Measurements from ENCODE around the gene ITGA11. TPM values are rescaled to one million over a fixed set of nuclear protein-coding genes. Genes with fewer than 3 reads are reported as not detected.

The ITGA11 gene
- total RNA-seq, 2 experiments from 2014 or later, result under 0.01 TPM; not detected in 1

- Histone ChIP-seq H3K9me3 (ENCODE audit: low read length) (no peaks in the 10 kb centered on the region), H3K9me2 (ENCODE audit: insufficient read depth, low read length) (no peaks in the 10 kb centered on the region), H3K27ac (ENCODE audit: low read depth, low read length, poor library complexity, severe bottlenecking) (no peak overlapping the region), H4K20me1 (ENCODE audit: insufficient read depth, low read length) (no peaks in the 10 kb centered on the region), H3K4me3 (ENCODE audit: low read depth, low read length, poor library complexity, severe bottlenecking) (no peak overlapping the region), H3K79me2 (ENCODE audit: insufficient read depth, low read depth, low read length) (no peaks in the 10 kb centered on the region), H2AFZ (ENCODE audit: low read length) (no peak overlapping the region), H3K4me2 (ENCODE audit: low read length) (no peak overlapping the region), H3K4me1 (ENCODE audit: insufficient read depth, low read length, poor library complexity, severe bottlenecking) (no peaks in the 10 kb centered on the region), H3K36me3 (ENCODE audit: insufficient read depth, low read length) (no peaks in the 10 kb centered on the region)
- intact Hi-C loops (cut with micrococcal nuclease; ENCODE audit: unreplicated experiment), result no loop called here
- peak; percentile 8 for DNase-seq (ENCODE audit: low spot score)
- ChIA-PET CTCF (ENCODE audit: unreplicated experiment) (no interaction called here), POLR2A (interaction anchor here (0.8 kb wide), 1 partner anchor 21 kb away, joined by 11 read pairs; no protein-coding TSS in a partner anchor)
- no TSS peak for BruUV-seq (replicated peaks)
- no peak for TF ChIP-seq EZH2phosphoT487 (IDR thresholded peaks at IDR 0.05; ENCODE audit: borderline replicate concordance, low read depth, low read length)
- TF ChIP-seq CTCF (conservative IDR thresholded peaks at IDR 0.05; ENCODE audit: low read length), result no peak
These were observed 4.6 kb downstream of the ITGA11 start for GRCh38 chr15:68427366-68427765.

GRCh38 chr15:68426116-68426515 lies 5.8 kb downstream of the ITGA11 start:
- DNase-seq (ENCODE audit: low spot score), result no peak
- H3K36me3 ChIP-seq (ENCODE audit: insufficient read depth, low read length), result no peaks in the 10 kb centered on the region
- no peaks in the 10 kb centered on the region for H3K9me2 ChIP-seq (ENCODE audit: insufficient read depth, low read length)
- intact Hi-C loops (cut with micrococcal nuclease; ENCODE audit: unreplicated experiment), result no loop called here
- no peak overlapping the region for H3K4me3 ChIP-seq (ENCODE audit: low read depth, low read length, poor library complexity, severe bottlenecking)
- TF ChIP-seq CTCF (conservative IDR thresholded peaks at IDR 0.05; ENCODE audit: low read length) (no peak), EZH2phosphoT487 (IDR thresholded peaks at IDR 0.05; ENCODE audit: borderline replicate concordance, low read depth, low read length) (no peak)
- H3K4me2 ChIP-seq (ENCODE audit: low read length), result no peak overlapping the region
- no peak overlapping the region for H2AFZ ChIP-seq (ENCODE audit: low read length)
- H3K79me2 ChIP-seq (ENCODE audit: insufficient read depth, low read depth, low read length), result no peaks in the 10 kb centered on the region
- CTCF ChIA-PET (ENCODE audit: unreplicated experiment), result no interaction called here
- no peaks in the 10 kb centered on the region for H3K4me1 ChIP-seq (ENCODE audit: insufficient read depth, low read length, poor library complexity, severe bottlenecking)
- H3K27ac ChIP-seq (ENCODE audit: low read depth, low read length, poor library complexity, severe bottlenecking), result no peak overlapping the region
- POLR2A ChIA-PET, result no interaction called here
- H4K20me1 ChIP-seq (ENCODE audit: insufficient read depth, low read length), result no peaks in the 10 kb centered on the region
- H3K9me3 ChIP-seq (ENCODE audit: low read length), result no peaks in the 10 kb centered on the region
- no TSS peak for BruUV-seq (replicated peaks)

DNA sequence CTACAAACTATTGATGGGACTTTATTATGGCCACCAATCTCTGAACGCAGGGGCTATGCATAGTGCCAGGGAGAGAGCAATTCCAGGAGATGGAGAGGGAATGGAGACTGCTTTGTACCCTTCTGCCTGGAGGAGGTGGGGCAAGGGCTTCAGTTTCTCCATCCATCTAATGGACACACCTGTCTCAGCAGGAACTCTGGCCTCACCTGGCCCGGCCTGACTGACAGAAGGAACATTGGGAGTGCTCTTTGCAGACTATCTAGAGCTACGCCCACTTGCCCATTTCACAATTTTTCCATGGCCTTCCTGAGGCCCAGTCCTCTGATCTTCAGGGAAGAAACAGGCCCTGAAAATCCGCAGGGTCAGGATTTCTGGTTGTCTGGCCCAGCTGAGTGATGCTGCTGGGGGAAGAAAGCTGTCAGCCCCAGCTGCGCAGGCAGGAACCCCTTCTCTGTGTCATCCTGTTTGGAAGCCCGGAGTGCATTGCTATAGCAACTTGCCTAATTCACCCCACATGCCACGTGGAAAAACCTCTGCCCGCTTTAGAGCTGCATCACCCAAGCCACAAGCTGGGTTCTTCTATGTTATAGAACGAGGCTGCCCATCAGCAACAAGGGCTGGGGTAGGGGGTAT lies 6.4 kb downstream of the ITGA11 start:
- ChIA-PET POLR2A (no interaction called here), CTCF (ENCODE audit: unreplicated experiment) (no interaction called here)
- no peaks in the 10 kb centered on the region for H3K9me2 ChIP-seq (ENCODE audit: insufficient read depth, low read length)
- no TSS peak for BruUV-seq (replicated peaks)
- H3K4me2 ChIP-seq (ENCODE audit: low read length), result no peak overlapping the region
- no peaks in the 10 kb centered on the region for H3K79me2 ChIP-seq (ENCODE audit: insufficient read depth, low read depth, low read length)
- no peaks in the 10 kb centered on the region for H3K9me3 ChIP-seq (ENCODE audit: low read length)
- H3K36me3 ChIP-seq (ENCODE audit: insufficient read depth, low read length), result no peaks in the 10 kb centered on the region
- H3K4me1 ChIP-seq (ENCODE audit: insufficient read depth, low read length, poor library complexity, severe bottlenecking), result no peaks in the 10 kb centered on the region
- DNase-seq (ENCODE audit: low spot score), result no peak
- H4K20me1 ChIP-seq (ENCODE audit: insufficient read depth, low read length), result no peaks in the 10 kb centered on the region
- H2AFZ ChIP-seq (ENCODE audit: low read length), result no peak overlapping the region
- TF ChIP-seq CTCF (conservative IDR thresholded peaks at IDR 0.05; ENCODE audit: low read length), result no peak
- TF ChIP-seq EZH2phosphoT487 (IDR thresholded peaks at IDR 0.05; ENCODE audit: borderline replicate concordance, low read depth, low read length), result no peak
- H3K27ac ChIP-seq (ENCODE audit: low read depth, low read length, poor library complexity, severe bottlenecking), result no peak overlapping the region
- H3K4me3 ChIP-seq (ENCODE audit: low read depth, low read length, poor library complexity, severe bottlenecking), result no peak overlapping the region
- intact Hi-C loops (cut with micrococcal nuclease; ENCODE audit: unreplicated experiment), result no loop called here
